Lower lobe of right lung (tissue), 2 donors: ENCODE results near the gene GAD2. TPM values are rescaled to one million over a fixed set of nuclear protein-coding genes. Genes with fewer than 3 reads are reported as not detected.

ENCODE experiments used
- ATAC-seq, 2 donors: fragments of 200-7000 bp; cut with Tn5 transposase; one replicate each; pipeline ENCODE4 v1.9.1; 2020 to 2022; ENCODE audit warnings: mild to moderate bottlenecking in 2 of 2, moderate library complexity in 2 of 2
- DNase-seq: peaks from one replicate; pipeline ENCODE4 v3.0.0-alpha.2; 2020
- H3K27ac ChIP-seq: fragments of 200-600 bp; one replicate; pipeline ENCODE4 v1.8.0; 2022
- H3K27me3 ChIP-seq: fragments of 200-600 bp; one replicate; pipeline ENCODE4 v1.8.0; 2022; ENCODE audit warnings: low read depth
- H3K36me3 ChIP-seq: fragments of 200-600 bp; one replicate; pipeline ENCODE4 v1.8.0; 2022; ENCODE audit warnings: mild to moderate bottlenecking
- H3K4me1 ChIP-seq: fragments of 200-600 bp; one replicate; pipeline ENCODE4 v1.8.0; 2022
- H3K4me3 ChIP-seq: fragments of 200-600 bp; one replicate; pipeline ENCODE4 v1.8.0; 2022; ENCODE audit warnings: mild to moderate bottlenecking
- H3K9me3 ChIP-seq: fragments of 200-600 bp; one replicate; pipeline ENCODE4 v1.8.0; 2022
- intact Hi-C: fragments of 100-400 bp; cut with DNase I; formaldehyde crosslinking; loops from one replicate; pipeline ENCODE4 v1.11.0; 2022
- total RNA-seq: library from RNA; stranded (reverse); fragmentation: NEBNext Ultra II Directional; extraction: Animal tissue kit (Norgen Biotek cat#: 25700); gene quantifications from one replicate; pipeline ENCODE4 v1.2.1, GENCODE V29; 2021
- TF ChIP-seq, protein P1 (sequence below): fragments of 200-600 bp; IDR thresholded peaks from one replicate; pipeline ENCODE4 v1.8.0; 2022; ENCODE audit warnings: antibody characterized with exemption, mild to moderate bottlenecking
- donor health status: DM: no; HTN: yes; CAD: no; lungs with severe emphysema.

The GAD2 gene
- total RNA-seq, 1 donor from 2014 or later: not detected

DNA sequence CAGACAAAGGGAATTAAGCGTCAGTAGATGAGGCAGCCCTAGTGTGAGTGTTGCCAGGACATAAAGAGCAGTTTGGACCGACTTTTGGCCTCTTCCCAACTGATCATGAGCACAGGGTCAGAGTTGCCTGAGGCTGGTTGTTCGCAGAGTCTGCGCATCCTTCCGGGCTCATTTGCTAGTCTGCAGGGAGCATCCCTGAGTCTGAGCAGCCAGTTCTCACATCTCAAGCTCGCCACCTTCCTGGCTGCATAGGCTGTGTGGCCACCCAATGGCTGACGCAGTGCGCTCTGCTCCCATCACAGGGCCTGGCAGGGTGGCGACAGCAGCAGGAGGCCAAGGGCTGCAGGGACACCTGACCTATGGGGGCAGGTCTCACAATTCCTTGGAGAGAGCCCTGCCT is 5.0 kb downstream of the GAD2 start:
- no peak for DNase-seq
- Histone ChIP-seq H3K27me3 (peaks cover 78% of the 10 kb centered on the region), H3K4me1 (peaks cover 10% of the 10 kb centered on the region), H3K36me3 (no peaks in the 10 kb centered on the region), H3K4me3 (no peak overlapping the region), H3K27ac (no peak overlapping the region), H3K9me3 (no peaks in the 10 kb centered on the region)
- intact Hi-C loops: no loop called here
- no peak for ATAC-seq
- TF ChIP-seq, protein P1, sequence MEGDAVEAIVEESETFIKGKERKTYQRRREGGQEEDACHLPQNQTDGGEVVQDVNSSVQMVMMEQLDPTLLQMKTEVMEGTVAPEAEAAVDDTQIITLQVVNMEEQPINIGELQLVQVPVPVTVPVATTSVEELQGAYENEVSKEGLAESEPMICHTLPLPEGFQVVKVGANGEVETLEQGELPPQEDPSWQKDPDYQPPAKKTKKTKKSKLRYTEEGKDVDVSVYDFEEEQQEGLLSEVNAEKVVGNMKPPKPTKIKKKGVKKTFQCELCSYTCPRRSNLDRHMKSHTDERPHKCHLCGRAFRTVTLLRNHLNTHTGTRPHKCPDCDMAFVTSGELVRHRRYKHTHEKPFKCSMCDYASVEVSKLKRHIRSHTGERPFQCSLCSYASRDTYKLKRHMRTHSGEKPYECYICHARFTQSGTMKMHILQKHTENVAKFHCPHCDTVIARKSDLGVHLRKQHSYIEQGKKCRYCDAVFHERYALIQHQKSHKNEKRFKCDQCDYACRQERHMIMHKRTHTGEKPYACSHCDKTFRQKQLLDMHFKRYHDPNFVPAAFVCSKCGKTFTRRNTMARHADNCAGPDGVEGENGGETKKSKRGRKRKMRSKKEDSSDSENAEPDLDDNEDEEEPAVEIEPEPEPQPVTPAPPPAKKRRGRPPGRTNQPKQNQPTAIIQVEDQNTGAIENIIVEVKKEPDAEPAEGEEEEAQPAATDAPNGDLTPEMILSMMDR: no peak

GRCh38 chr10:26222563-26222962 is 6.0 kb downstream of the GAD2 start:
- Histone ChIP-seq H3K9me3 (no peaks in the 10 kb centered on the region), H3K4me3 (no peak overlapping the region), H3K27ac (no peak overlapping the region), H3K27me3 (peaks cover 72% of the 10 kb centered on the region), H3K36me3 (no peaks in the 10 kb centered on the region), H3K4me1 (peaks cover 5% of the 10 kb centered on the region)
- TF ChIP-seq, protein P1: no peak
- ATAC-seq: no peak
- no peak for DNase-seq
- intact Hi-C loops: no loop called here

GRCh38 chr10:26225322-26225721 is 8.7 kb downstream of the GAD2 start:
- DNase-seq: no peak
- no peak for ATAC-seq
- intact Hi-C loops: no loop called here
- no peak overlapping the region for H3K4me3 ChIP-seq
- TF ChIP-seq, protein P1: no peak
- no peaks in the 10 kb centered on the region for H3K4me1 ChIP-seq
- H3K27ac ChIP-seq: no peak overlapping the region
- no peaks in the 10 kb centered on the region for H3K9me3 ChIP-seq
- peaks cover 47% of the 10 kb centered on the region for H3K27me3 ChIP-seq
- H3K36me3 ChIP-seq: no peaks in the 10 kb centered on the region

GRCh38 chr10:26227786-26228185 is 11.2 kb downstream of the GAD2 start:
- H3K4me1 ChIP-seq: no peaks in the 10 kb centered on the region
- H3K27ac ChIP-seq: no peak overlapping the region
- TF ChIP-seq, protein P1: no peak
- DNase-seq (no peak), ATAC-seq (no peak)
- H3K4me3 ChIP-seq: no peak overlapping the region
- H3K9me3 ChIP-seq: no peaks in the 10 kb centered on the region
- H3K36me3 ChIP-seq: no peaks in the 10 kb centered on the region
- intact Hi-C loops: no loop called here
- peaks cover 23% of the 10 kb centered on the region for H3K27me3 ChIP-seq

DNA sequence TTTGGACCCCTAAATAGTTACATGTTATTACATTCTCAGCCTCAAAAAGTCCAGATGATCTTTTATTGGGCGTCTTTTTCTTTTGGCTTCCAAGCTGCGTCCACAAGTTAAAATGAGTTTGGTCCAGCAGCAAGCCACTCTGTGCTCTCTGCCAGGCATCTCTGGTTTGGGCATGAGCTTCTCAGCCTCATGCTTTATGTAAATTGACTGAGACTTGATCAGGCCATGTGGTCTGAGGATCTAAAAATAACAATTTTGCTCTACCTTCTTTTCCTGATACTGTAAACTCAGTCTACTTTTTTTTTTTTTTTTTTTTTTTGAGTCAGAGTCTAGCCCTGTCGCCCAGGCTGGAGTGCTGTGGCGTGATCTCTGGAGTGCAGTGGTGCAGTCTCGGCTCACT is 15.6 kb downstream of the GAD2 start:
- ATAC-seq (no peak), DNase-seq (no peak)
- Histone ChIP-seq H3K4me3 (no peak overlapping the region), H3K36me3 (no peaks in the 10 kb centered on the region), H3K27ac (no peak overlapping the region), H3K9me3 (no peaks in the 10 kb centered on the region), H3K4me1 (no peaks in the 10 kb centered on the region), H3K27me3 (no peaks in the 10 kb centered on the region)
- intact Hi-C loops: no loop called here
- TF ChIP-seq, protein P1: no peak

GRCh38 chr10:26235761-26236160 is 19.2 kb downstream of the GAD2 start:
- TF ChIP-seq, protein P1: no peak
- no peak overlapping the region for H3K4me3 ChIP-seq
- DNase-seq: no peak
- intact Hi-C loops: no loop called here
- H3K27ac ChIP-seq: no peak overlapping the region
- ATAC-seq: no peak
- H3K4me1 ChIP-seq: no peaks in the 10 kb centered on the region
- no peaks in the 10 kb centered on the region for H3K27me3 ChIP-seq
- no peaks in the 10 kb centered on the region for H3K9me3 ChIP-seq
- no peaks in the 10 kb centered on the region for H3K36me3 ChIP-seq
